HG03354 (cell line): Measurements from ENCODE around the gene SIGMAR1.
"Not testable (repeated sequence)": the region's sequence is repeated elsewhere in the genome, so short reads cannot be mapped to it uniquely, and the experiment has no call there.

Experiments used
- ATAC-seq: cut with Tn5 transposase; IDR thresholded peaks from one replicate; pipeline ENCODE4 v1.9.1; 2021; ENCODE audit warnings: mild to moderate bottlenecking; ENCODE audit not compliant: unreplicated experiment, poor library complexity, severe bottlenecking

The SIGMAR1 gene

DNA sequence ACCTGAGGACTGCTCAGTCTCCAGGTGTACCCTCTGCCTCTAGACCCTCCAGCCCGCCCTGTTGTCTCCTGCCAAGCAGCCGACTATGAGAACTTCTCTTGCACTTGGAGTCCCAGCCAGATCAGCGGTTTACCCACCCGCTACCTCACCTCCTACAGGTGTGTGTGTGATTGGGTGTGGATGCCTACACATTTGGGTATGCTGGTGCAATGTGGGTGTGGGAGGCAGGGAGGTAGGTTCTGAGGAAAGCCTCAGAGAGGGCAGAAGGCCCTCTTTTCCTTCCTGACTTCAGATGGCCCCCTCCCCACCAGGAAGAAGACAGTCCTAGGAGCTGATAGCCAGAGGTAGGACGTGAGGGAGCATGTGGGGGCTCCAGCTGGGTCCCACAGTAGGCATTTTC, 19.4 kb upstream of the SIGMAR1 start:
- no peak for ATAC-seq

DNA sequence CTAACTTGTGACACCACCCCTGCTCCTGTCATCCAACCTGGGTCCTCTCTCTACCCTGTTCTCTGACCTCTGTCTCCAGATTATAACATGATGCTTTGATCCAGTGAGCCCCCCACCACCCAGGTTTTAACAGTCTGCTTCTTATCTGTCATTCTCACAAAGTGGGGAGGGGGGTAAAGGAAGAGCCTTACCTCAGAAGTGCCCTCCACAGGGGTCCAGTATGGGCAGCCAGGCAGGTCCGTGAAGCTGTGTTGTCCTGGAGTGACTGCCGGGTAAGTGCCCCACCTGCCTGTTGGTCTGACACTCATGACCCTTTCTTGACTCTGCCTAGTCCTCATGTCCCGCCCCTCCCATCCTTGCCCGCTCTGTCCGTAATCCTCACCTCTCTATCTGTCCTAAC, 17.8 kb upstream of the SIGMAR1 start:
- no peak for ATAC-seq

GRCh38 chr9:34654323-34655051, 16.9 kb upstream of the SIGMAR1 start:
- ATAC-seq: no peak

DNA sequence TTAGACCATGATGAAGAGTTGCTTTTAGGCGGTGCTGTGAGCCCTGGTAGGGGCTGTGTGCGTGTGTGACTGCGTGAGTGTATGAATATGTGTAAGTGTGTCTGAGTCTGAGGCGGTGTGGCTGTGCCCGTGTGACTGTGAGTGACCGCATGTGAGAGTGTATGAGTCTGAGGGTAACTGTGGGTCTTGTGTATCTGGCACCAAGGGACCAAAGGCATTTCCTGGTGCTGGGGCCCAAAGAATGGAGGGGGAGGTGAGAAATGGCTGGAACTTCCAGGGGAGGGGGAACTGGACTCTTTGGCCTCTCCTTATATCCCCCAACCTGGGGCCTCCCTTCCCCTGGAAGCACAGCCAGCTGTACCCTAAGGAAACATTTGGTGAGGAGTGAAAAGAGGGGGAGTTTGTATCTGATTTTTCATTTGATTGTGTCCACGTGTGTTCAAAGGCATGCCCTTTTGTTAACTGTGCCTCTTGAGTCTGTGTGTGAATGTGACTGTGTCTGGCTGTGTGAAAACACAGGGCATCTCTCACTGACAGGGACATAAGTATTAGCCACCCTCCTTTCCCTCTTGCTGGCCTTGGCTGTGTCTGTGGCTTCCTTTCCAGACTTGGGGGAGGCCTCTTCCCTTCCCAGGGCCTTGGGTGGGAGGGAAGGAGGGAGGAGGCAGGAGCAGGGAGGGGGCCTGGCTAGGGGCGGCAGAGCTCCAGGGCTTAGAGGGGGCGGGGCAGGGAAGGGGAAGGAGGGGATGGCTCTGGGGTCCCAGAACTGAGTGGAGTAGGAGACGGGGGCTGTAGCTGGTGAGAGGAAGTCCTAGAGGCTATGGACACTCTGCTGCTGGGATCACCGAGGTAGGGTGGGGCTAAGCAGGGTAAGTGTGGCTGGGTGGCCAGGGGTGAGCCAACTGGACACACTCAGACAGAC, 15.8 kb upstream of the SIGMAR1 start:
- no peak for ATAC-seq

DNA sequence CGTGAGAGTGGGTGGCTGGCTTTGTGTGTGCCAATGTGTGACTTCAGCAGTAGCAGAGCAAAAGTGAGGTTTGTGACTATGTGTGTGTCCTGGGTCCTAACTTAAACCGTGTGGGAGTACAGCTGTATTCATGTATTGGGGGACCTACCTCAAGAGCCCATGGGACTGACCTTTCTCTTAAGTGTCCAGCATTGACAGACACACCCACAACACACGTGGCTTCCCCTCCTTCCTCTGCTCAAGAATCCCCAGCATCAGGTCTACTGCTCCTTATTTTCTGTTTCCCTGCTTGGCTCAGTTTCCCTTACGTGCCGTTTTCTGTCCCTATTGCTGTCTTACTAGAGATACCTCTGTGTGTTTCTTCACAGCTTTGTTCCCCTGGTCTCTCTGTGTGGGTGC, 15.0 kb upstream of the SIGMAR1 start:
- no peak for ATAC-seq

- peak; percentile 44 for ATAC-seq
Observed at GRCh38 chr9:34651876-34652601, 14.5 kb upstream of the SIGMAR1 start, which contains the start of gene IL11RA. IL11RA (plus strand) TSS chr9:34652185; CDS start chr9:34655218, 3,033 bp downstream.

DNA sequence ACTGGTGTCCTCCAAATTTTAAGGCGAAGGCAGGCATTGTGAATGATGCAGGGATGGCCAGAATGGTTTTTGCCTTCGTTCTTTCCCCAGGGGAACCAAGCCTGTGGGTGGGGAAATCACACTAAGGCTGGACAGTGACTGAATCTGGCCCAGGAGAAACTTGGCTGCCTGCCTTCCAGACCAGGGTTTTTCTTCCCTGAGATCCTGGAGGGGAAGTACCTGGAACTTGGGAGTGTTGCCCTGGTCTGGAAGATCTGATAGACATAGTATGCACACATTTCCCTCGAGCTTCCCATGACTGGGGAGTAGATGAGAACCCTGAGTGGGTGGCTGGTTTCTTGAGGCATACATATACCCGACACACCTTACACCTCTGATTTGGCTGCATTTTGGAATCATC, 13.7 kb upstream of the SIGMAR1 start:
- ATAC-seq: no peak

- no peak for ATAC-seq
Observed at GRCh38 chr9:34650816-34651215, 13.2 kb upstream of the SIGMAR1 start.

- no peak for ATAC-seq
Observed at GRCh38 chr9:34648673-34649072, 11.1 kb upstream of the SIGMAR1 start.

GRCh38 chr9:34647651-34648050, 10.1 kb upstream of the SIGMAR1 start:
- ATAC-seq: no peak

GRCh38 chr9:34647084-34647403, 9.5 kb upstream of the SIGMAR1 start:
- no peak for ATAC-seq

GRCh38 chr9:34646211-34647083, 8.9 kb upstream of the SIGMAR1 start, which contains the start of gene GALT:
GALT (plus strand) TSS chr9:34646675; CDS start chr9:34646705, 30 bp downstream.
- peak; percentile 92 for ATAC-seq

DNA sequence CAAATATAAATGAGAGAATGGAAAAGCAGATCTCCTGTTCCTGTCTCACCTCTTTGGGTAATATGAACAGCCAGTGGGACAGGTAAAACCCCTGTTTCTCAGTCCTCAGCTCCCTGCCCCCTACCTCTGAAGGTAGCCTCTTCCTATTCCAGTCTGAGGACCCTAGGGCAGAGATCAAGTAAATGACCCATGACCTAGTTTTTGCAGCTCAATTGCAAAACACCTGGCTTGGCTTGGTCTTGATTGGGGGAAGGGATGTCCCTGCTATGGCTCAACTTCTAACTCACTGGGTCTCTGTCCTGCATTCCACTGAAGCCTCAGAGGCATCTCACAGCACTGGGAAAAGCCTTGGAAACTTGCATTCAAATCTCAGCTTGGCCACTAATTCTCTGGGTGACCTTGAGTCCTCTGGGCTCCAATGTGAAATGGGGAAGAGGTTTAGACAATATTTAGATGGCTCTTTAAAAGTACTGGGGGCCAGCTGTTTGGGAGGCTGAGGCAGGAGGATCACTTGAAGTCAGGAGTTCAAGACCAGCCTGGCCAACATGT, 7.3 kb upstream of the SIGMAR1 start:
- ATAC-seq: no peak

GRCh38 chr9:34642679-34643078, 5.1 kb upstream of the SIGMAR1 start:
- no peak for ATAC-seq

- ATAC-seq: not testable (repeated sequence)
Observed at GRCh38 chr9:34639322-34639721, 1.7 kb upstream of the SIGMAR1 start.

DNA sequence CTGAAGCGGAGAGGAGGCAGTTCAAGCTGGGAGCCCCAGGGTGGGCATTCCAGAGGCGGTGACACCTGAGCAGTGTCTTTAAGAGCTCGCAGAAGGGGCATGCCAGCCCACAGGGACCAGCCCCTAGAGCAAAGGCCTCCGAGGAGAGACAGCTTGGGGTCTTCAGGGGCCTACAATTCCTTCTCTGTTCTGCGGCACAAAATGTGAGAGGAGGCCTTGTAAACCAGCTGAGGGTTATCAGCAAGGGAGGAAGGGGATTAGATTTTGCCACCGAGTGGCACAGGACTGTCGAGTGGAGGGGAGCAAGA, 505 bp upstream of the SIGMAR1 start:
- no peak for ATAC-seq

DNA sequence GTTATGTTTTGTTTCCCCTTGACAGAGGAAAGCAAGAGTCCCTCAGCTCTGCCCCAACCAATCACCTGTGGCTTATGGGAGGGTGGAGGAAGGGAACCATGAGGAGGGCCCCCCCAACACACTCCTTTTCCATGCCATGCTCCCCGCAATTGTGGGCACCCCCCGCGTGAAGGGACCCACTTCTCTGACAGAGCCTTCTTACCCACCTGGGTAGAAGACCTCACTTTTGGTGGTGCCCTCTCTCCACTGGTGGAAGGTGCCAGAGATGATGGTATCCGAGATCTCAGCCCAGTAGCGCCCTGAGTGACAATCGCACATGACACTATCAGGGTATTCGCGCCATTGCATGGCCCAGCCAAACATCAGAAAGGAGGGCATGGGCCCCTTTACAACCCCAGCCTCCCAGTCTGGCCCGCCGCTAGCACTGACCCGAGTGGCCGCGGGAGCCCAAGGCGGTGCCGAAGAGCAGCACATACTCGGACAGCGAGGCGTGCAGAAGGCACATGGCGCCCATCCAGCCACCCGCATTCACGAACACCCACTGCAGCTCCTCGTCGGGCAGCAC, 714 bp downstream of the SIGMAR1 start:
- ATAC-seq: peak; percentile 2

- no peak for ATAC-seq
Observed at GRCh38 chr9:34635556-34635955, 2.0 kb downstream of the SIGMAR1 start.
